HepG2 (cell line): Measurements from ENCODE around the gene MADD. TPM values are rescaled to one million over a fixed set of nuclear protein-coding genes. Genes with fewer than 3 reads are reported as not detected.
A peak's percentile ranks its signal among the peaks of the same experiment; 100 is the strongest.

ENCODE experiments used
- FOXO1 ChIP-seq: sonication (generic); formaldehyde crosslinking; IDR thresholded peaks from 2 replicates; pipeline ENCODE4 v1.4.0; 2020; ENCODE audit warnings: missing genetic modification reagents
- HOXA5 ChIP-seq: sonication (generic); formaldehyde crosslinking; IDR thresholded peaks from 2 replicates; pipeline ENCODE4 v1.4.0; 2020; ENCODE audit warnings: missing genetic modification reagents
- KLF15 ChIP-seq: sonication (generic); formaldehyde crosslinking; IDR thresholded peaks from 2 replicates; pipeline ENCODE4 v1.8.1; 2023; ENCODE audit warnings: borderline replicate concordance, mild to moderate bottlenecking, inconsistent platforms, missing genetic modification reagents, mixed read lengths
- LCORL ChIP-seq, 2 experiments: fragments of 450-650 bp in 1 of 2; sonication (generic) in 1 of 2; formaldehyde crosslinking in 1 of 2; IDR thresholded peaks; 2 replicates each; pipeline versions ENCODE4 v1.5.0 to v1.6.1; 2017 to 2020; ENCODE audit warnings: antibody characterized with exemption in 1 of 2, missing genetic modification reagents in 1 of 2
- MTERF4 ChIP-seq: sonication (generic); formaldehyde crosslinking; IDR thresholded peaks from 2 replicates; pipeline ENCODE4 v1.8.0; 2023; ENCODE audit warnings: mild to moderate bottlenecking, missing genetic modification reagents
- NR2F1 ChIP-seq, 2 experiments: fragments of 450-650 bp in 1 of 2; formaldehyde crosslinking in 1 of 2; IDR thresholded peaks; 2 replicates each; pipeline versions ENCODE4 v1.5.0 to v1.6.1; 2016 to 2020; ENCODE audit warnings: mild to moderate bottlenecking in 1 of 2, missing compliant biosample characterization in 1 of 2, missing genetic modification reagents in 1 of 2, moderate library complexity in 1 of 2
- POLR2AphosphoS5 ChIP-seq: IDR thresholded peaks from 2 replicates; pipeline ENCODE4 v1.6.1; 2012; ENCODE audit warnings: low read depth, low read length
- RBM39 ChIP-seq: fragments of 200-400 bp; formaldehyde crosslinking; IDR thresholded peaks from one replicate; pipeline ENCODE4 v1.6.1; 2018; ENCODE audit warnings: antibody characterized with exemption, mild to moderate bottlenecking, low read depth, low read length; ENCODE audit not compliant: poor library complexity, severe bottlenecking
- TAF1 ChIP-seq: sonication (generic); formaldehyde crosslinking; IDR thresholded peaks from 2 replicates; pipeline ENCODE4 v1.4.0; 2020; ENCODE audit warnings: missing genetic modification reagents
- ZNF746 ChIP-seq: sonication (generic); formaldehyde crosslinking; IDR thresholded peaks from 2 replicates; pipeline ENCODE4 v1.8.0; 2022; ENCODE audit warnings: mild to moderate bottlenecking, missing genetic modification reagents
- ZSCAN21 ChIP-seq: sonication (generic); formaldehyde crosslinking; IDR thresholded peaks from 2 replicates; pipeline ENCODE4 v1.8.0; 2022; ENCODE audit warnings: mild to moderate bottlenecking, missing genetic modification reagents, moderate library complexity, borderline replicate concordance
- ZSCAN5A ChIP-seq: sonication (generic); formaldehyde crosslinking; IDR thresholded peaks from 2 replicates; pipeline ENCODE4 v1.8.0; 2022; ENCODE audit warnings: mild to moderate bottlenecking, missing genetic modification reagents, borderline replicate concordance
- polyA plus RNA-seq, 8 experiments: library from polyadenylated mRNA; depleted of rRNA in 3 of 8; stranded (reverse) in 7 of 8; unstranded in 1 of 8; fragments of >200 nt; fragmentation: Illumina TruSeq in 4 of 8; extraction: Trizol in 4 of 8; gene quantifications; 2 replicates each; pipeline versions ENCODE4 v1.2.1 to v1.2.3, GENCODE V29; 2011 to 2016; ENCODE audit warnings: low read depth in 4 of 8, missing spikeins in 1 of 8, mixed read lengths in 1 of 8; ENCODE audit not compliant: insufficient read depth in 1 of 8
- total RNA-seq, 5 experiments: library from RNA; depleted of rRNA; stranded (reverse); fragments of >200 nt; fragmentation: Illumina TruSeq; extraction: Trizol; gene quantifications; 2 replicates each; pipeline ENCODE4 v1.2.3, GENCODE V29; 2016; ENCODE audit warnings: low read depth in 1 of 5
- TF ChIP-seq, protein P1 (sequence below): sonication (generic); formaldehyde crosslinking; IDR thresholded peaks from 2 replicates; pipeline ENCODE4 v1.5.0; 2020; ENCODE audit warnings: mild to moderate bottlenecking, missing genetic modification reagents
- TF ChIP-seq, protein P2 (sequence below): sonication (generic); formaldehyde crosslinking; IDR thresholded peaks from 2 replicates; pipeline ENCODE4 v1.5.1; 2020; ENCODE audit warnings: missing genetic modification reagents, mild to moderate bottlenecking, borderline replicate concordance
- TF ChIP-seq, protein P3 (sequence below): sonication (generic); formaldehyde crosslinking; IDR thresholded peaks from 2 replicates; pipeline ENCODE4 v1.4.0; 2020; ENCODE audit warnings: missing genetic modification reagents
- TF ChIP-seq, protein P4 (sequence below): sonication (generic); formaldehyde crosslinking; IDR thresholded peaks from 2 replicates; pipeline ENCODE4 v1.5.0; 2020; ENCODE audit warnings: missing genetic modification reagents, mild to moderate bottlenecking, borderline replicate concordance

The MADD gene
- total and polyA plus RNA-seq, 2 of the 13 experiments (the other 11 are each of a cell fraction or from before 2014, with no cell fraction given) = 18.0 to 29.2 TPM

GRCh38 chr11:47269002-47269828, 718 bp upstream of the MADD start (continued):
- TF ChIP-seq MTERF4 (CRISPR knock-in tag) = no peak; the same call in 1 of the 2 replicates
- TF ChIP-seq TAF1 (CRISPR knock-in tag) = peak; percentile 39; the same call in 1 of the 2 replicates
- TF ChIP-seq, protein P1, sequence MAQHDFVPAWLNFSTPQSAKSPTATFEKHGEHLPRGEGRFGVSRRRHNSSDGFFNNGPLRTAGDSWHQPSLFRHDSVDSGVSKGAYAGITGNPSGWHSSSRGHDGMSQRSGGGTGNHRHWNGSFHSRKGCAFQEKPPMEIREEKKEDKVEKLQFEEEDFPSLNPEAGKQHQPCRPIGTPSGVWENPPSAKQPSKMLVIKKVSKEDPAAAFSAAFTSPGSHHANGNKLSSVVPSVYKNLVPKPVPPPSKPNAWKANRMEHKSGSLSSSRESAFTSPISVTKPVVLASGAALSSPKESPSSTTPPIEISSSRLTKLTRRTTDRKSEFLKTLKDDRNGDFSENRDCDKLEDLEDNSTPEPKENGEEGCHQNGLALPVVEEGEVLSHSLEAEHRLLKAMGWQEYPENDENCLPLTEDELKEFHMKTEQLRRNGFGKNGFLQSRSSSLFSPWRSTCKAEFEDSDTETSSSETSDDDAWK (CRISPR knock-in tag) = no peak
- TF ChIP-seq HOXA5 (CRISPR knock-in tag) = peak; percentile 65; the same call in 1 of the 2 replicates
- no peak for TF ChIP-seq FOXO1 (CRISPR knock-in tag)
- no peak for TF ChIP-seq NR2F1 (CRISPR knock-in tag; IDR thresholded peaks at IDR 0.05)
- TF ChIP-seq ZSCAN21 (CRISPR knock-in tag) = no peak
- TF ChIP-seq LCORL (IDR thresholded peaks at IDR 0.05) = no peak
- TF ChIP-seq LCORL (CRISPR knock-in tag; IDR thresholded peaks at IDR 0.05) = peak; percentile 38; the same call in 1 of the 2 replicates
- TF ChIP-seq ZSCAN5A (CRISPR knock-in tag) = no peak; the same call in 1 of the 2 replicates
- TF ChIP-seq POLR2AphosphoS5 = peak; percentile 28
- TF ChIP-seq, protein P2, sequence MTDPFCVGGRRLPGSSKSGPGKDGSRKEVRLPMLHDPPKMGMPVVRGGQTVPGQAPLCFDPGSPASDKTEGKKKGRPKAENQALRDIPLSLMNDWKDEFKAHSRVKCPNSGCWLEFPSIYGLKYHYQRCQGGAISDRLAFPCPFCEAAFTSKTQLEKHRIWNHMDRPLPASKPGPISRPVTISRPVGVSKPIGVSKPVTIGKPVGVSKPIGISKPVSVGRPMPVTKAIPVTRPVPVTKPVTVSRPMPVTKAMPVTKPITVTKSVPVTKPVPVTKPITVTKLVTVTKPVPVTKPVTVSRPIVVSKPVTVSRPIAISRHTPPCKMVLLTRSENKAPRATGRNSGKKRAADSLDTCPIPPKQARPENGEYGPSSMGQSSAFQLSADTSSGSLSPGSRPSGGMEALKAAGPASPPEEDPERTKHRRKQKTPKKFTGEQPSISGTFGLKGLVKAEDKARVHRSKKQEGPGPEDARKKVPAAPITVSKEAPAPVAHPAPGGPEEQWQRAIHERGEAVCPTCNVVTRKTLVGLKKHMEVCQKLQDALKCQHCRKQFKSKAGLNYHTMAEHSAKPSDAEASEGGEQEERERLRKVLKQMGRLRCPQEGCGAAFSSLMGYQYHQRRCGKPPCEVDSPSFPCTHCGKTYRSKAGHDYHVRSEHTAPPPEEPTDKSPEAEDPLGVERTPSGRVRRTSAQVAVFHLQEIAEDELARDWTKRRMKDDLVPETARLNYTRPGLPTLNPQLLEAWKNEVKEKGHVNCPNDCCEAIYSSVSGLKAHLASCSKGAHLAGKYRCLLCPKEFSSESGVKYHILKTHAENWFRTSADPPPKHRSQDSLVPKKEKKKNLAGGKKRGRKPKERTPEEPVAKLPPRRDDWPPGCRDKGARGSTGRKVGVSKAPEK (CRISPR knock-in tag) = no peak
- TF ChIP-seq KLF15 (CRISPR knock-in tag) = no peak
- TF ChIP-seq, protein P3, sequence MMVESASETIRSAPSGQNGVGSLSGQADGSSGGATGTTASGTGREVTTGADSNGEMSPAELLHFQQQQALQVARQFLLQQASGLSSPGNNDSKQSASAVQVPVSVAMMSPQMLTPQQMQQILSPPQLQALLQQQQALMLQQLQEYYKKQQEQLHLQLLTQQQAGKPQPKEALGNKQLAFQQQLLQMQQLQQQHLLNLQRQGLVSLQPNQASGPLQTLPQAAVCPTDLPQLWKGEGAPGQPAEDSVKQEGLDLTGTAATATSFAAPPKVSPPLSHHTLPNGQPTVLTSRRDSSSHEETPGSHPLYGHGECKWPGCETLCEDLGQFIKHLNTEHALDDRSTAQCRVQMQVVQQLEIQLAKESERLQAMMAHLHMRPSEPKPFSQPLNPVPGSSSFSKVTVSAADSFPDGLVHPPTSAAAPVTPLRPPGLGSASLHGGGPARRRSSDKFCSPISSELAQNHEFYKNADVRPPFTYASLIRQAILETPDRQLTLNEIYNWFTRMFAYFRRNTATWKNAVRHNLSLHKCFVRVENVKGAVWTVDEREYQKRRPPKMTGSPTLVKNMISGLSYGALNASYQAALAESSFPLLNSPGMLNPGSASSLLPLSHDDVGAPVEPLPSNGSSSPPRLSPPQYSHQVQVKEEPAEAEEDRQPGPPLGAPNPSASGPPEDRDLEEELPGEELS (CRISPR knock-in tag) = 0 out of 2 replicates have a peak, but pooled peaks have one; percentile 16
- TF ChIP-seq, protein P4, sequence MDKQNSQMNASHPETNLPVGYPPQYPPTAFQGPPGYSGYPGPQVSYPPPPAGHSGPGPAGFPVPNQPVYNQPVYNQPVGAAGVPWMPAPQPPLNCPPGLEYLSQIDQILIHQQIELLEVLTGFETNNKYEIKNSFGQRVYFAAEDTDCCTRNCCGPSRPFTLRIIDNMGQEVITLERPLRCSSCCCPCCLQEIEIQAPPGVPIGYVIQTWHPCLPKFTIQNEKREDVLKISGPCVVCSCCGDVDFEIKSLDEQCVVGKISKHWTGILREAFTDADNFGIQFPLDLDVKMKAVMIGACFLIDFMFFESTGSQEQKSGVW (CRISPR knock-in tag) = no peak
- no peak for TF ChIP-seq ZNF746 (CRISPR knock-in tag)
- peak; percentile 37 for TF ChIP-seq RBM39
